Adrenal gland (tissue), 12 donors: ENCODE measurements around the gene CHTF18. TPM values are rescaled to one million over a fixed set of nuclear protein-coding genes. Genes with fewer than 3 reads are reported as not detected.
"Not testable (repeated sequence)": the region's sequence is repeated elsewhere in the genome, so short reads cannot be mapped to it uniquely, and the experiment has no call there.

Experiments
- DNase-seq, 7 donors: peaks; one replicate each; pipeline ENCODE4 v3.0.0-alpha.2; 2019 to 2020
- H3K27ac ChIP-seq, 5 donors: fragments of 200-600 bp; sonication (generic) in 4 of 5; 1 replicate in 3 of 5; 2 replicates in 2 of 5; pipeline versions ENCODE4 v1.5.1 to v1.8.0; 2016 to 2020; ENCODE audit warnings: mild to moderate bottlenecking in 1 of 5
- H3K27me3 ChIP-seq: fragments of 200-600 bp; 2 replicates; pipeline ENCODE4 v1.8.0; 2021
- H3K36me3 ChIP-seq, 2 donors: fragments of 200-600 bp; replicated peaks in 1 of 2; 1 replicate in 1 of 2; 2 replicates in 1 of 2; pipeline versions ENCODE4 v1.5.1 to v1.8.0; 2018 to 2022
- H3K4me1 ChIP-seq, 2 donors: fragments of 200-600 bp; replicated peaks in 1 of 2; 1 replicate in 1 of 2; 2 replicates in 1 of 2; pipeline versions ENCODE4 v1.5.1 to v1.8.0; 2018 to 2021
- H3K4me3 ChIP-seq, 4 donors: fragments of 200-600 bp; sonication (generic) in 3 of 4; one replicate each; pipeline ENCODE4 v1.5.1; 2016 to 2018
- H3K9me3 ChIP-seq, 3 donors: fragments of 200-600 bp; sonication (generic) in 1 of 3; replicated peaks in 1 of 3; 1 replicate in 2 of 3; 2 replicates in 1 of 3; pipeline versions ENCODE4 v1.5.1 to v1.8.0; 2016 to 2021
- POLR2A ChIP-seq, 2 donors: fragments of 450-650 bp; IDR thresholded peaks; one replicate each; pipeline ENCODE4 v1.6.1; 2017; ENCODE audit warnings: antibody characterized with exemption in 2 of 2, mild to moderate bottlenecking in 2 of 2, moderate library complexity in 1 of 2
- WGBS, 4 donors: extraction: QIAGEN DNeasy Blood & Tissue Kit in 2 of 4; methylation state at CpG; one replicate each; pipeline versions ENCODE4 v1.1.5 to v1.1.7; 2013 to 2017; 5-methylcytosine and 5-hydroxymethylcytosine counted together
- intact Hi-C, 2 donors: fragments of 100-400 bp; cut with DNase I; formaldehyde crosslinking; loops; one replicate each; pipeline versions ENCODE4 v1.14.1 to v1.15.0; 2022 to 2023
- polyA plus RNA-seq, 3 donors: library from polyadenylated mRNA; stranded (reverse); fragments of 200-250 nt in 2 of 3; fragments of 350-450 nt in 1 of 3; fragmentation: Illumina TruSeq in 1 of 3; extraction: RNeasy Lipid Tissue Mini Kit (QIAGEN cat#74804) in 1 of 3; gene quantifications; one replicate each; pipeline ENCODE4 v1.2.3, GENCODE V29; 2013 to 2014
- total RNA-seq, 9 donors: library from RNA; depleted of rRNA in 4 of 9; stranded (reverse); fragments of >200 nt in 4 of 9; fragments of 120-200 nt in 1 of 9; fragmentation: NEBNext Ultra II Directional in 1 of 9; extraction: Animal tissue kit (Norgen Biotek cat#: 25700) in 1 of 9; gene quantifications; one replicate each; pipeline versions ENCODE4 v1.1.0 to v1.2.4, GENCODE V29; 2013 to 2023
- TF ChIP-seq, protein P1 (sequence below), 6 experiments: fragments of 450-650 bp in 4 of 6; fragments of 200-600 bp in 2 of 6; sonication (generic) in 1 of 6; IDR thresholded peaks; 1 replicate in 5 of 6; 2 replicates in 1 of 6; pipeline versions ENCODE4 v1.5.1 to v1.8.0; 2016 to 2021; ENCODE audit warnings: antibody characterized with exemption in 6 of 6, mild to moderate bottlenecking in 2 of 6, moderate library complexity in 1 of 6
- donor health status: healthy with polysubstance abuse.
- donor health status: Bipolar disorder and iron deficiency.
- donor health status: DM: yes; HTN: yes; CAD: no.
- donor health status: DM: no; HTN: no; CAD: no.
- donor health status: DM: no; HTN: no; CAD: no.
- donor health status: DM: yes; HTN: yes; CAD: no.

CHTF18 gene
- total and polyA plus RNA-seq, 12 donors: 0.29 to 69.8 (median 11.4) TPM

DNA sequence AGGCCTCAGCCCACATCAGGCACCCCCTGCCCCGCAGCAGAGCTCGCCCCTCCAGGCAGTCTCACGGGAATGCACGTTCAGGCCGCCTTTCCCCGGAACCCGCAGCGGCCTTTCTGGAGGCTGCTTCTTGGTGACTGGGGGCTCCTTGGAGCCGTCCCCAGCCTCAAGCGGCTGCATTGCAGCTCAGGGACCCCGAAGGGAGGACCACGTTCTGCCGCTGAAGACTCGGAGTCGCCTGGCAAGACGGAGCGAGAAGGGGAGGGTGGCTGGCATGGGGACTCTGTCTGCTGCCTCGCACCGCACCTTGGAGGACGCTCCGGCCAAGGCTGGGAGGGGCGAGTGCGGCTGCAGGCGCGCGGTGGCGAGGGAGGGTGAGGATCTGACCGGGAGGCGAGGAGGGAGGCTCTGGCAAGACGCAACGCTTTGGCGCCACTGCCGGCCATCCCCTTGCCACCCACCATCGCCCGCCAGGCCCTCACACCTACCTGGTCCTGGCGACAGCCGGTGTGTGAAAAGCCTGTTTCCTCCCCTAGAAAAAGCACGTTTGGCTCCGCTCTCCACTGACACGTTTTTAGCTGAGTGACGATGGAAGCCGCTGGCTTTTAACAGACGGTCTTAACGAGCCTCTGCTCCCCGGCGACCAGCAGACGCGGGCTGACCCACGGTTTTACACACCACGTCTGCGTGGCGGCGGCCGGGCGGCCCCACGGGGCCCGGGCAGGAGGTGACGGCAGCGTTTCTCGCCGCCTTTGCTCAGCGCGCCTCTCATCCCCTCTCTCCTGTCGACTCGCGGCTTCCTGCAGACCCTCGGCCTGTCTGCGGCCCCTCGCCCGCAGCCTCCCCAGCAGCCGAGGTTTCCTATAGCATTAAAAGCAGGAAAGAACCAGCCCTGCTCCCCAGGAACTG is 28.8 kb downstream of the CHTF18 start:
- Histone ChIP-seq H3K36me3 (no peaks in the 10 kb centered on the region), H3K27ac (no peak overlapping the region), H3K4me1 (peaks cover 0 to 5% of the 10 kb centered on the region in 2 donors), H3K27me3 (peaks cover 28% of the 10 kb centered on the region), H3K4me3 (no peak overlapping the region), H3K9me3 (no peaks in the 10 kb centered on the region)
- intact Hi-C loops: loop anchor here in 1 of 2 donors (5.0 kb wide), 1 partner anchor 280 kb away; the partner anchor contains the start of gene C1QTNF8
- no peak for TF ChIP-seq POLR2A (IDR thresholded peaks at IDR 0.05)
- TF ChIP-seq, protein P1, sequence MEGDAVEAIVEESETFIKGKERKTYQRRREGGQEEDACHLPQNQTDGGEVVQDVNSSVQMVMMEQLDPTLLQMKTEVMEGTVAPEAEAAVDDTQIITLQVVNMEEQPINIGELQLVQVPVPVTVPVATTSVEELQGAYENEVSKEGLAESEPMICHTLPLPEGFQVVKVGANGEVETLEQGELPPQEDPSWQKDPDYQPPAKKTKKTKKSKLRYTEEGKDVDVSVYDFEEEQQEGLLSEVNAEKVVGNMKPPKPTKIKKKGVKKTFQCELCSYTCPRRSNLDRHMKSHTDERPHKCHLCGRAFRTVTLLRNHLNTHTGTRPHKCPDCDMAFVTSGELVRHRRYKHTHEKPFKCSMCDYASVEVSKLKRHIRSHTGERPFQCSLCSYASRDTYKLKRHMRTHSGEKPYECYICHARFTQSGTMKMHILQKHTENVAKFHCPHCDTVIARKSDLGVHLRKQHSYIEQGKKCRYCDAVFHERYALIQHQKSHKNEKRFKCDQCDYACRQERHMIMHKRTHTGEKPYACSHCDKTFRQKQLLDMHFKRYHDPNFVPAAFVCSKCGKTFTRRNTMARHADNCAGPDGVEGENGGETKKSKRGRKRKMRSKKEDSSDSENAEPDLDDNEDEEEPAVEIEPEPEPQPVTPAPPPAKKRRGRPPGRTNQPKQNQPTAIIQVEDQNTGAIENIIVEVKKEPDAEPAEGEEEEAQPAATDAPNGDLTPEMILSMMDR (IDR thresholded peaks at IDR 0.05): no peak
- WGBS, 4 donors: 51 to 73% (median 67%) methylated on average over 46 to 71 of the region's 71 CpGs
- DNase-seq: no peak

DNA sequence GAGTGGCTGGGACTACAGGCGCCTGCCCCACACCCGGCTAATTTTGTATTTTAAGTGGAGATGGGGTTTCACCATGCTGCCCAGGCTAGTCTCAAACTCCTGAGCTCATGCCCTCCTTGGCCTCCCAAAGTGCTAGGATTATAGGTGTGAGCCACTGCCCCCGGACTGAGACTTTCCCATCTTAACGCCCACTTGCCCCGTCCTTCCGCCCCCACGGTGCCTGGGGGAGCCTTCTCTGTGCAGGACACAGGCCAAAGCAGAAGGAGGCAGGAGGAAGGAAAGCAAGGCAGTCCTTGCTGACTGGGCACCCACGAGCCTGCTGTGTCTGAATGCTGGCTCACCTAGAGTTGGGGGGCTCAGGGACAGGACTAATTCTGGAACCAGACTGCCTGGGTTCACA is 29.7 kb downstream of the CHTF18 start:
- no peak overlapping the region for H3K27ac ChIP-seq
- intact Hi-C loops: loop anchor here in 1 of 2 donors (5.0 kb wide), 1 partner anchor 279 kb away; the partner anchor contains the start of gene C1QTNF8
- peaks cover 0 to 5% of the 10 kb centered on the region in 2 donors for H3K4me1 ChIP-seq
- no peaks in the 10 kb centered on the region for H3K36me3 ChIP-seq
- no peak for TF ChIP-seq POLR2A (IDR thresholded peaks at IDR 0.05)
- TF ChIP-seq, protein P1 (IDR thresholded peaks at IDR 0.05): no peak
- peaks cover 26% of the 10 kb centered on the region for H3K27me3 ChIP-seq
- no peak overlapping the region for H3K4me3 ChIP-seq
- no peak for DNase-seq
- H3K9me3 ChIP-seq: no peaks in the 10 kb centered on the region
- 76 to 90% (median 84%) methylated on average over 8 of the region's 8 CpGs for WGBS, 4 donors

DNA sequence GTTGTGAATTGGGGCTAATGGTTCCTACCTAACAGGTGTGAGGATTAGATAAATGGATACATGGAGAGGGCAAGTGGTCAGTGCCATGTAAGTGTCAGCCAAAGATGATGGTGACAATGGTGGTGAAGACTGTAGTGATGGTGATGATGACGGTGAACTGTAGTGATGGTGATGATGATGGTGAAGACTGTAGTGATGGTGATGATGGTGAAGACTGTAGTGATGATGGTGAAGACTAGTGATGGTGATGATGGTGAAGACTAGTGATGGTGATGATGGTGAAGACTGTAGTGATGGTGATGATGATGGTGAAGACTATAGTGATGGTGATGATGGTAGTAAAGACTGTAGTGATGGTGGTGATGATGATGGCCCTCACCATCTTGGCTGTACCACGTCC is 30.2 kb downstream of the CHTF18 start:
- no peak overlapping the region for H3K4me3 ChIP-seq
- no peak for TF ChIP-seq POLR2A (IDR thresholded peaks at IDR 0.05)
- TF ChIP-seq, protein P1 (IDR thresholded peaks at IDR 0.05): no peak
- H3K4me1 ChIP-seq: peaks cover 0 to 2% of the 10 kb centered on the region in 2 donors
- H3K9me3 ChIP-seq: no peaks in the 10 kb centered on the region
- no peaks in the 10 kb centered on the region for H3K36me3 ChIP-seq
- H3K27ac ChIP-seq: no peak overlapping the region
- no peak for DNase-seq
- intact Hi-C loops: loop anchor here in 1 of 2 donors (5.0 kb wide), 1 partner anchor 279 kb away; the partner anchor contains the start of gene C1QTNF8
- H3K27me3 ChIP-seq: peaks cover 21% of the 10 kb centered on the region
- WGBS, 4 donors: 59 to 85% (median 75%) methylated on average over 2 of the region's 2 CpGs

DNA sequence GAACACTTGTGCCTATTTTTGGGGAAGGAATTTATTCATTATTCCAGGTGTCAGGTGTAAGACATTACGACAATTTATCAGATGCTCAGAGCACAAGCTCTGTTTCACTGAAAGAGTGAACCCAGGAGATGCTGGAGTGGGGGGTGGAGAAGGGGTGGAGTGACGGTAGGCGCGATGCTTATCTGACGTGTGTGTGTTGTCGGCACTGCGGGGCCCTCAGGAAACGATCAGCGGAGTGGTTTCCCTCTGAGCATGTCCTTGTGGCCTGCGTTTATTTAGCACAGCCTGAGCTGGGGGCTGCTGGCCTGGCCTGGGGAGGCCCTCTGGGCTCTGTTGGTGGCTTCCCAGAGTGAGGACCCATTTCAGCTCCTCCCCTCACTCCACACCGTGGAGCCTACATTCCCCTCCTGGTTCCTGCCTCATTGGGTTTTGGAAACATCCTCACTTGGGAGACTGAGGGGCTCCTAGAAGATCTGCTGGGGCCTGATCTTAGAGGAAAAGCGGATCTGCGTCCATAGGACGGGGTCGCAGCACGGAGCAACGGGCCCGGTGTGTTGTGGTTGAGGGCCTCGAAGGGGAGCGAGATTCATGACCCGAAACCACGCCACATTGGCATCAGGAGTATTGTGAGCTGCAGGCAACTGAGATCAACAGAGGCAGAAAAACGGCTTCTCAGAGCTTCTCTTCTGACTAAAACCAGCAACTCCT is 31.1 kb downstream of the CHTF18 start:
- Histone ChIP-seq H3K4me1 (no peaks in the 10 kb centered on the region), H3K27ac (no peak overlapping the region), H3K9me3 (no peaks in the 10 kb centered on the region), H3K4me3 (no peak overlapping the region), H3K27me3 (peaks cover 16% of the 10 kb centered on the region), H3K36me3 (no peaks in the 10 kb centered on the region)
- 53 to 68% (median 64%) methylated on average over 15 to 23 of the region's 23 CpGs for WGBS, 4 donors
- DNase-seq: no peak
- intact Hi-C loops: loop anchor here in 1 of 2 donors (5.0 kb wide), 1 partner anchor 278 kb away; the partner anchor contains the start of gene C1QTNF8
- TF ChIP-seq, protein P1 (IDR thresholded peaks at IDR 0.05): no peak
- TF ChIP-seq POLR2A (IDR thresholded peaks at IDR 0.05): no peak

DNA sequence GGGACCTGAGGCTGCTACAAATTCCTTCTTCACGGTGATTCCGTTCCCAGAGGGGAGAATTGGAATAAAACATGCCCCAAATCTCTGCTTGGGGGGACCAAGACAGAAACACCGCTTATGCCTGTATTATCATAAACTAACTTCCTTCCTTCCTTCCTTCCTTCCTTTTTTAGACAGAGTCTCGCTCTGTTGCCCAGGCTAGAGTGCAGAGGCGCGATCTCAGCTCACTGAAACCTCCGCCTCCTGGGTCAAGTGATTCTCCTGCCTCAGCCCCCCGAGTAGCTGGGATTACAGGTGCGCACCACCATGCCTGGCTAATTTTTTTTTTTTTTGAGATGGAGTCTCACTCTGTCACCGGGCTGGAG is 31.6 kb downstream of the CHTF18 start:
- H3K4me3 ChIP-seq, H3K27ac ChIP-seq, H3K36me3 ChIP-seq, H3K4me1 ChIP-seq, H3K9me3 ChIP-seq, DNase-seq, intact Hi-C loops: not testable (repeated sequence)
- WGBS, 4 donors: 63 to 79% (median 70%) methylated on average over 10 of the region's 10 CpGs
- H3K27me3 ChIP-seq: peaks cover 16% of the 10 kb centered on the region
